22Rv1 (cell line): Measurements from ENCODE around the gene APBB2.

Experiments used
- CTCF ChIP-seq: fragments of 450-650 bp; IDR thresholded peaks from 2 replicates; pipeline ENCODE4 v1.5.1; 2017; ENCODE audit warnings: mild to moderate bottlenecking
- ZFX ChIP-seq: fragments of 450-650 bp; IDR thresholded peaks from 2 replicates; pipeline ENCODE4 v1.6.1; 2017; ENCODE audit warnings: antibody characterized with exemption, borderline replicate concordance

GRCh38 chr4:40881096-40881495 is 333.2 kb downstream of the APBB2 start:
- TF ChIP-seq CTCF (no peak), ZFX (no peak)
